Lung (tissue), 12 donors: ENCODE data around the gene ANKRD10. TPM values are rescaled to one million over a fixed set of nuclear protein-coding genes. Genes with fewer than 3 reads are reported as not detected.

Experiments used
- ATAC-seq: fragments of 200-7000 bp; cut with Tn5 transposase; one replicate; pipeline ENCODE4 v1.9.1; 2020; ENCODE audit warnings: moderate number of reproducible peaks; ENCODE audit not compliant: insufficient read depth, low FRiP score
- DNase-seq, 3 donors: peaks; one replicate each; pipeline ENCODE4 v3.0.0-alpha.2; 2013 to 2017
- H3K27ac ChIP-seq, 2 donors: one replicate each; pipeline ENCODE4 v1.5.1; 2013; ENCODE audit warnings: mild to moderate bottlenecking in 2 of 2, moderate library complexity in 2 of 2, control low read depth in 1 of 2, inconsistent platforms in 1 of 2, low read depth in 1 of 2, low read length in 1 of 2
- H3K27me3 ChIP-seq, 3 donors: one replicate each; pipeline ENCODE4 v1.5.1; 2013; ENCODE audit warnings: low read length in 2 of 3; ENCODE audit not compliant: control insufficient read depth in 3 of 3, insufficient read depth in 3 of 3
- H3K36me3 ChIP-seq, 4 donors: one replicate each; pipeline ENCODE4 v1.5.1; 2013; ENCODE audit warnings: low read length in 4 of 4, mild to moderate bottlenecking in 1 of 4, moderate library complexity in 1 of 4; ENCODE audit not compliant: control insufficient read depth in 4 of 4, insufficient read depth in 4 of 4
- H3K4me1 ChIP-seq, 5 donors: one replicate each; pipeline ENCODE4 v1.5.1; 2013; ENCODE audit warnings: low read length in 5 of 5, mild to moderate bottlenecking in 2 of 5, moderate library complexity in 1 of 5; ENCODE audit not compliant: control insufficient read depth in 5 of 5, insufficient read depth in 5 of 5
- H3K4me3 ChIP-seq: one replicate; pipeline ENCODE4 v1.5.1; 2013; ENCODE audit warnings: mild to moderate bottlenecking, control low read depth, moderate library complexity
- H3K9ac ChIP-seq, 2 donors: one replicate each; pipeline ENCODE4 v1.5.1; 2013; ENCODE audit warnings: low read length in 2 of 2, control low read depth in 1 of 2; ENCODE audit not compliant: insufficient read depth in 1 of 2
- H3K9me3 ChIP-seq, 4 donors: one replicate each; pipeline ENCODE4 v1.5.1; 2013; ENCODE audit warnings: low read length in 3 of 4, mild to moderate bottlenecking in 1 of 4, moderate library complexity in 1 of 4; ENCODE audit not compliant: control insufficient read depth in 4 of 4, insufficient read depth in 3 of 4
- WGBS, 2 donors: extraction: QIAGEN DNeasy Blood & Tissue Kit; methylation state at CpG; one replicate each; pipeline ENCODE4 v1.1.7; 2013; 5-methylcytosine and 5-hydroxymethylcytosine counted together
- polyA plus RNA-seq, 2 donors: library from polyadenylated mRNA; stranded (reverse); fragments of 200-250 nt; gene quantifications; one replicate each; pipeline ENCODE4 v1.2.1, GENCODE V29; 2013
- total RNA-seq, 2 donors: library from RNA; depleted of rRNA in 1 of 2; stranded (reverse); fragments of >200 nt in 1 of 2; gene quantifications; one replicate each; pipeline ENCODE4 v1.2.1, GENCODE V29; 2014 to 2021
- TF ChIP-seq, protein P1 (sequence below): IDR thresholded peaks from 2 replicates; pipeline ENCODE4 v1.5.1; 2012; ENCODE audit warnings: mild to moderate bottlenecking; ENCODE audit errors: control extremely low read depth, extremely low read depth
- donor health status: control.
- donor health status: control.
- donor health status: Bipolar disorder and iron deficiency.
- donor health status: healthy.
- donor health status: DM: yes; HTN: yes; CAD: no.

The ANKRD10 gene
- total and polyA plus RNA-seq, 4 donors, result 44.0 to 353 (median 92.3) TPM

DNA sequence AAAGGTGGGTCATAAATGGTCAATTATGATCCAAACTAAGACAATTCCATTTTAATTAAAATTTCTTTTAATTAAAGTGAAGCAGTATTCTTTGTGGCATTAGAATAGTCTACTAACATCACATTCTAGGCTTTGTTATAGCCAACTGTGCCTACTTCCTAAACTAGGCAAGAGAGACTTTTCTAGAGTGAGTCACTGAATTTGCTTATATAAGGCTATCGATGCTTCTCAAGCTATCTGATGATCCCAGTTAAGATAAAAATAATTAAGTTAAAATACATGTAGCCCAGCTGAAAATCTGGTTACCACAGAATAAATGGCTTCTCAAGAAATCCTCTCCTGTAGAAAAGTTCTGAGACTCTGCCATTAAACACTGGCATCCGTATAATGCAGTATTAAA, 12.5 kb downstream of the ANKRD10 start:
- Histone ChIP-seq H3K9ac (no peak overlapping the region), H3K9me3 (no peaks in the 10 kb centered on the region), H3K27me3 (no peaks in the 10 kb centered on the region), H3K4me3 (no peak overlapping the region), H3K36me3 (peaks cover 12 to 31% (median 13%) of the 10 kb centered on the region in 4 donors), H3K27ac (no peak overlapping the region), H3K4me1 (peaks cover 0 to 8% (median 3%) of the 10 kb centered on the region in 5 donors)
- no peak for ATAC-seq
- TF ChIP-seq, protein P1, sequence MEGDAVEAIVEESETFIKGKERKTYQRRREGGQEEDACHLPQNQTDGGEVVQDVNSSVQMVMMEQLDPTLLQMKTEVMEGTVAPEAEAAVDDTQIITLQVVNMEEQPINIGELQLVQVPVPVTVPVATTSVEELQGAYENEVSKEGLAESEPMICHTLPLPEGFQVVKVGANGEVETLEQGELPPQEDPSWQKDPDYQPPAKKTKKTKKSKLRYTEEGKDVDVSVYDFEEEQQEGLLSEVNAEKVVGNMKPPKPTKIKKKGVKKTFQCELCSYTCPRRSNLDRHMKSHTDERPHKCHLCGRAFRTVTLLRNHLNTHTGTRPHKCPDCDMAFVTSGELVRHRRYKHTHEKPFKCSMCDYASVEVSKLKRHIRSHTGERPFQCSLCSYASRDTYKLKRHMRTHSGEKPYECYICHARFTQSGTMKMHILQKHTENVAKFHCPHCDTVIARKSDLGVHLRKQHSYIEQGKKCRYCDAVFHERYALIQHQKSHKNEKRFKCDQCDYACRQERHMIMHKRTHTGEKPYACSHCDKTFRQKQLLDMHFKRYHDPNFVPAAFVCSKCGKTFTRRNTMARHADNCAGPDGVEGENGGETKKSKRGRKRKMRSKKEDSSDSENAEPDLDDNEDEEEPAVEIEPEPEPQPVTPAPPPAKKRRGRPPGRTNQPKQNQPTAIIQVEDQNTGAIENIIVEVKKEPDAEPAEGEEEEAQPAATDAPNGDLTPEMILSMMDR, result no peak
- WGBS, 2 donors, result 89 to 93% methylated on average over 2 of the region's 2 CpGs
- no peak for DNase-seq

GRCh38 chr13:110897521-110897920, 17.3 kb downstream of the ANKRD10 start:
- Histone ChIP-seq H3K4me3 (no peak overlapping the region), H3K9ac (no peak overlapping the region), H3K9me3 (no peaks in the 10 kb centered on the region), H3K27me3 (no peaks in the 10 kb centered on the region), H3K36me3 (peaks cover 8 to 24% (median 17%) of the 10 kb centered on the region in 4 donors), H3K27ac (no peak overlapping the region), H3K4me1 (no peaks in the 10 kb centered on the region)
- TF ChIP-seq, protein P1, result no peak
- WGBS, 2 donors, result 92 to 94% methylated on average over 6 of the region's 6 CpGs
- no peak for ATAC-seq
- no peak for DNase-seq

- Histone ChIP-seq H3K4me1 (no peaks in the 10 kb centered on the region), H3K9ac (no peak overlapping the region), H3K9me3 (no peaks in the 10 kb centered on the region), H3K4me3 (no peak overlapping the region), H3K27ac (no peak overlapping the region), H3K36me3 (peaks cover 9 to 23% (median 19%) of the 10 kb centered on the region in 4 donors), H3K27me3 (no peaks in the 10 kb centered on the region)
- TF ChIP-seq, protein P1, result no peak
- DNase-seq (no peak), ATAC-seq (no peak)
- WGBS, 2 donors, result 94 to 98% methylated on average over 1 of the region's 1 CpG
Observed at GRCh38 chr13:110897014-110897413, 17.9 kb downstream of the ANKRD10 start.

DNA sequence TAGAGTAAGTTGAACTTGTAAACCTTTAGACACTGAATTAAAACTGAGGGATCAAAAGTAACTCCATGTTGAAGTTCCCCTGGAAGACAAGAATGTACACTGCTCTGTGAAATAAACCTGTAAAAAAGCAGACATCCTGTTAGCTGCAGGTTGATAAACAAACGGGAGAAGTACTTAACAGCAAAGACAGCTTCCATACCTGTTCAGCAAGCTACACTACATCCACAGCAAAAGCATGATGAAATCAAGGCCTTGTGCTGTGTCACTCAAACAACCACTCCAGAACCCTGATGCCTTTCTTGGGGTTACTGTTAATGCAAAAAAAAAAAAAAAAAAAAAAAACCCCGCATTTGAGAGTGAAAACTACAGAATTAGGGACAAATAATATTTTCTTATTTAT, 20.8 kb downstream of the ANKRD10 start:
- Histone ChIP-seq H3K27me3 (no peaks in the 10 kb centered on the region), H3K4me3 (no peak overlapping the region), H3K27ac (no peak overlapping the region), H3K9me3 (no peaks in the 10 kb centered on the region), H3K4me1 (no peaks in the 10 kb centered on the region), H3K9ac (no peak overlapping the region), H3K36me3 (peaks cover 5 to 22% (median 17%) of the 10 kb centered on the region in 4 donors)
- DNase-seq (peak in 1 of 3 donors; percentile 45), ATAC-seq (no peak)
- 77 to 83% methylated on average over 2 of the region's 2 CpGs for WGBS, 2 donors
- TF ChIP-seq, protein P1, result no peak
